Caco-2 (cell line): Measurements from ENCODE around the gene PCDH17. TPM values are rescaled to one million over a fixed set of nuclear protein-coding genes. Genes with fewer than 3 reads are reported as not detected.

ENCODE experiments used
- BruUV-seq: library from RNA; stranded (reverse); fragments of 400-500 nt; replicated peaks from 2 replicates; lab custom pipeline; 2021; lab: Mats Ljungman, UMichigan
- CTCF ChIA-PET: fragments of 300-600 bp; sonication (Branson Sonifier 250); formaldehyde crosslinking; loops from one replicate; lab custom pipeline; 2022; ENCODE audit warnings: antibody characterized with exemption; lab: Charles Lee
- POLR2A ChIA-PET: fragments of 300-600 bp; sonication (Branson Sonifier 250); formaldehyde crosslinking; loops from one replicate; lab custom pipeline; 2022; ENCODE audit warnings: antibody characterized with exemption; lab: Charles Lee
- DNase-seq, 2 experiments: peaks; one replicate each; pipeline versions ENCODE4 v3.0.0 to v3.0.0-alpha.2; 2020 to 2022
- H3K27me3 ChIP-seq: replicated peaks from 2 replicates; pipeline ENCODE4 v1.6.0; 2011; ENCODE audit warnings: low read length; ENCODE audit not compliant: control insufficient read depth, insufficient read depth
- H3K36me3 ChIP-seq: 2 replicates; pipeline ENCODE4 v1.5.1; 2011; ENCODE audit warnings: low read length; ENCODE audit not compliant: control insufficient read depth, insufficient read depth
- H3K4me1 ChIP-seq: fragments of 250-450 bp; sonication (Bioruptor Pico); 2 replicates; pipeline ENCODE4 v1.5.1; 2020; ENCODE audit warnings: mild to moderate bottlenecking
- H3K4me3 ChIP-seq: 2 replicates; pipeline ENCODE4 v1.5.1; 2011; ENCODE audit warnings: low read depth, mild to moderate bottlenecking, control low read depth, low read length
- H3K9me3 ChIP-seq: fragments of 250-450 bp; sonication (Bioruptor Pico); 2 replicates; pipeline ENCODE4 v1.5.1; 2020; ENCODE audit warnings: mild to moderate bottlenecking, moderate library complexity
- H3K27ac Mint-ChIP-seq: one replicate; pipeline ENCODE4 v1.8.0; 2022; ENCODE audit warnings: mixed read lengths; ENCODE audit not compliant: unreplicated experiment
- H3K27me3 Mint-ChIP-seq: one replicate; pipeline ENCODE4 v1.8.0; 2022; ENCODE audit warnings: mixed read lengths; ENCODE audit not compliant: insufficient read depth, unreplicated experiment
- H3K36me3 Mint-ChIP-seq: one replicate; pipeline ENCODE4 v1.8.0; 2022; ENCODE audit warnings: mild to moderate bottlenecking, mixed read lengths; ENCODE audit not compliant: insufficient read depth, unreplicated experiment
- H3K4me1 Mint-ChIP-seq: one replicate; pipeline ENCODE4 v1.8.0; 2022; ENCODE audit warnings: low read depth, mixed read lengths; ENCODE audit not compliant: unreplicated experiment
- H3K4me3 Mint-ChIP-seq: one replicate; pipeline ENCODE4 v1.8.0; 2022; ENCODE audit warnings: mild to moderate bottlenecking, moderate library complexity, mixed read lengths; ENCODE audit not compliant: unreplicated experiment
- H3K9me3 Mint-ChIP-seq: one replicate; pipeline ENCODE4 v1.8.0; 2022; ENCODE audit warnings: mixed read lengths; ENCODE audit not compliant: unreplicated experiment
- CTCF ChIP-seq, 2 experiments: fragments of 200-600 bp in 1 of 2; IDR thresholded peaks; 1 replicate in 1 of 2; 2 replicates in 1 of 2; pipeline versions ENCODE4 v1.5.1 to v1.8.0; 2011 to 2022; ENCODE audit warnings: antibody characterized with exemption in 1 of 2, control low read depth in 1 of 2, inconsistent platforms in 1 of 2, low read depth in 1 of 2, low read length in 1 of 2, mild to moderate bottlenecking in 1 of 2, moderate library complexity in 1 of 2; ENCODE audit not compliant: insufficient read depth in 1 of 2, severe bottlenecking in 1 of 2, unreplicated experiment in 1 of 2
- intact Hi-C: fragments of 100-400 bp; cut with micrococcal nuclease; formaldehyde crosslinking; loops from one replicate; pipeline ENCODE4 v1.10.0; 2022; ENCODE audit not compliant: unreplicated experiment
- total RNA-seq: library from RNA; stranded (reverse); gene quantifications from 2 replicates; pipeline ENCODE4 v1.2.3, GENCODE V29; 2022

Gene PCDH17
- total RNA-seq, 1 experiment from 2014 or later: not detected

GRCh38 chr13:57740719-57741118 lies 109.2 kb downstream of the PCDH17 start:
- POLR2A ChIA-PET: no interaction called here
- DNase-seq: no peak
- H3K4me1 ChIP-seq: no peaks in the 10 kb centered on the region
- no peaks in the 10 kb centered on the region for H3K9me3 ChIP-seq
- no peaks in the 10 kb centered on the region for H3K27me3 ChIP-seq
- CTCF ChIA-PET: no interaction called here
- Mint-ChIP-seq H3K4me3 (no peak overlapping the region), H3K4me1 (no peaks in the 10 kb centered on the region), H3K36me3 (no peaks in the 10 kb centered on the region), H3K9me3 (no peaks in the 10 kb centered on the region), H3K27me3 (no peaks in the 10 kb centered on the region), H3K27ac (no peak overlapping the region)
- intact Hi-C loops: no loop called here
- TF ChIP-seq CTCF (IDR thresholded peaks at IDR 0.05; ENCODE audit: insufficient read depth in 1 of 2, low read depth in 1 of 2, low read length in 1 of 2, severe bottlenecking in 1 of 2, unreplicated experiment in 1 of 2): no peak
- H3K4me3 ChIP-seq: no peak overlapping the region
- BruUV-seq: no TSS peak
- no peaks in the 10 kb centered on the region for H3K36me3 ChIP-seq

- H3K36me3 ChIP-seq: no peaks in the 10 kb centered on the region
- H3K9me3 ChIP-seq: no peaks in the 10 kb centered on the region
- TF ChIP-seq CTCF (IDR thresholded peaks at IDR 0.05; ENCODE audit: insufficient read depth in 1 of 2, low read depth in 1 of 2, low read length in 1 of 2, severe bottlenecking in 1 of 2, unreplicated experiment in 1 of 2): no peak
- intact Hi-C loops: no loop called here
- H3K27ac Mint-ChIP-seq: no peak overlapping the region
- CTCF ChIA-PET: no interaction called here
- POLR2A ChIA-PET: no interaction called here
- BruUV-seq: no TSS peak
- H3K4me3 ChIP-seq: no peak overlapping the region
- no peak for DNase-seq
- no peaks in the 10 kb centered on the region for H3K27me3 Mint-ChIP-seq
- no peaks in the 10 kb centered on the region for H3K27me3 ChIP-seq
- H3K4me1 Mint-ChIP-seq: no peaks in the 10 kb centered on the region
- no peaks in the 10 kb centered on the region for H3K4me1 ChIP-seq
- H3K36me3 Mint-ChIP-seq: no peaks in the 10 kb centered on the region
- H3K4me3 Mint-ChIP-seq: no peak overlapping the region
- H3K9me3 Mint-ChIP-seq: peaks cover 25% of the 10 kb centered on the region
Observed at GRCh38 chr13:57748096-57748495, 116.6 kb downstream of the PCDH17 start.

- H3K36me3 ChIP-seq: no peaks in the 10 kb centered on the region
- intact Hi-C loops: no loop called here
- Mint-ChIP-seq H3K4me3 (no peak overlapping the region), H3K27me3 (peaks cover 3% of the 10 kb centered on the region), H3K36me3 (no peaks in the 10 kb centered on the region), H3K27ac (no peak overlapping the region), H3K4me1 (peaks cover 6% of the 10 kb centered on the region), H3K9me3 (no peaks in the 10 kb centered on the region)
- DNase-seq: no peak
- ChIA-PET CTCF (no interaction called here), POLR2A (no interaction called here)
- H3K4me3 ChIP-seq: no peak overlapping the region
- H3K27me3 ChIP-seq: no peaks in the 10 kb centered on the region
- no TSS peak for BruUV-seq
- H3K9me3 ChIP-seq: no peaks in the 10 kb centered on the region
- TF ChIP-seq CTCF (IDR thresholded peaks at IDR 0.05; ENCODE audit: insufficient read depth in 1 of 2, low read depth in 1 of 2, low read length in 1 of 2, severe bottlenecking in 1 of 2, unreplicated experiment in 1 of 2): no peak
- H3K4me1 ChIP-seq: no peaks in the 10 kb centered on the region
Observed at GRCh38 chr13:57760951-57761350, 129.4 kb downstream of the PCDH17 start.
